Stomach (tissue), 9 donors: Measurements from ENCODE around the gene ARHGEF4. TPM values are rescaled to one million over a fixed set of nuclear protein-coding genes. Genes with fewer than 3 reads are reported as not detected.

ENCODE experiments used
- DNase-seq, 2 donors: peaks; one replicate each; pipeline versions ENCODE4 v3.0.0 to v3.0.0-alpha.2; 2013 to 2019
- H3K27ac ChIP-seq, 5 donors: fragments of 200-600 bp in 4 of 5; sonication (generic) in 4 of 5; one replicate each; pipeline ENCODE4 v1.5.1; 2013 to 2019; ENCODE audit warnings: mild to moderate bottlenecking in 1 of 5, moderate library complexity in 1 of 5
- H3K27me3 ChIP-seq, 3 donors: fragments of 200-600 bp; sonication (generic); one replicate each; pipeline ENCODE4 v1.5.1; 2017 to 2019; ENCODE audit warnings: mixed run types in 1 of 3
- H3K36me3 ChIP-seq, 4 donors: fragments of 200-600 bp; sonication (generic); 1 replicate in 3 of 4; 2 replicates in 1 of 4; pipeline ENCODE4 v1.5.1; 2016 to 2019
- H3K4me1 ChIP-seq, 4 donors: fragments of 200-600 bp; sonication (generic); one replicate each; pipeline ENCODE4 v1.5.1; 2016 to 2019
- H3K4me3 ChIP-seq, 4 donors: fragments of 200-600 bp; sonication (generic) in 3 of 4; one replicate each; pipeline ENCODE4 v1.5.1; 2016 to 2019; ENCODE audit warnings: mild to moderate bottlenecking in 1 of 4
- H3K9me3 ChIP-seq, 4 donors: fragments of 200-600 bp; sonication (generic); one replicate each; pipeline ENCODE4 v1.5.1; 2016 to 2019
- CTCF ChIP-seq, 7 experiments: fragments of 450-650 bp in 4 of 7; fragments of 200-600 bp in 3 of 7; sonication (generic) in 3 of 7; IDR thresholded peaks; one replicate each; pipeline ENCODE4 v1.5.1; 2016 to 2019; ENCODE audit warnings: antibody characterized with exemption in 7 of 7, control low read depth in 2 of 7, mild to moderate bottlenecking in 1 of 7
- EP300 ChIP-seq: sonication (generic); formaldehyde crosslinking; IDR thresholded peaks from one replicate; pipeline ENCODE4 v1.6.1; 2017; ENCODE audit warnings: antibody characterized with exemption
- POLR2A ChIP-seq, 4 donors: fragments of 450-650 bp; IDR thresholded peaks; one replicate each; pipeline ENCODE4 v1.6.1; 2016; ENCODE audit warnings: antibody characterized with exemption in 4 of 4, control low read depth in 2 of 4, mild to moderate bottlenecking in 1 of 4, moderate library complexity in 1 of 4
- POLR2AphosphoS5 ChIP-seq, 3 donors: sonication (generic); formaldehyde crosslinking; IDR thresholded peaks; one replicate each; pipeline ENCODE4 v1.6.1; 2016; ENCODE audit warnings: antibody characterized with exemption in 3 of 3
- WGBS, 5 donors: extraction: QIAGEN DNeasy Blood & Tissue Kit in 3 of 5; methylation state at CpG; one replicate each; pipeline versions ENCODE4 v1.1.5 to v1.1.7; 2013 to 2018; 5-methylcytosine and 5-hydroxymethylcytosine counted together
- intact Hi-C: fragments of 100-400 bp; cut with DNase I; formaldehyde crosslinking; loops from one replicate; pipeline ENCODE4 v1.15.1; 2023; ENCODE audit warnings: low total_unique reads
- polyA plus RNA-seq, 3 donors: library from polyadenylated mRNA; stranded (reverse); fragments of 200-250 nt; gene quantifications; one replicate each; pipeline ENCODE4 v1.2.3, GENCODE V29; 2013
- total RNA-seq, 5 donors: library from RNA; depleted of rRNA; stranded (reverse); fragments of >200 nt; gene quantifications; one replicate each; pipeline versions ENCODE4 v1.1.0 to v1.2.3, GENCODE V29; 2014 to 2016
- donor health status: healthy with polysubstance abuse.
- donor health status: Bipolar disorder and iron deficiency.
- donor health status: healthy.

ARHGEF4 gene
- total and polyA plus RNA-seq, 8 donors = 1.4 to 32.3 (median 11.2) TPM; not detected in 1

- Histone ChIP-seq H3K4me1 (no peaks in the 10 kb centered on the region), H3K4me3 (no peak overlapping the region), H3K27ac (no peak overlapping the region), H3K36me3 (no peaks in the 10 kb centered on the region), H3K27me3 (peaks cover 0 to 9% (median 4%) of the 10 kb centered on the region in 3 donors), H3K9me3 (no peaks in the 10 kb centered on the region)
- intact Hi-C loops = loop anchor here (10.0 kb wide), 1 partner anchor 78 kb away; no protein-coding TSS in a partner anchor
- no peak for DNase-seq
- TF ChIP-seq CTCF (IDR thresholded peaks at IDR 0.05) (no peak), POLR2AphosphoS5 (IDR thresholded peaks at IDR 0.05) (no peak), EP300 (no peak)
- 57 to 74% (median 69%) methylated on average over 4 to 6 of the region's 6 CpGs for WGBS, 5 donors
These were observed 36.0 kb downstream of the ARHGEF4 start for GRCh38 chr2:130872741-130873125.

- Histone ChIP-seq H3K27ac (no peak overlapping the region), H3K27me3 (peaks cover 0 to 9% (median 4%) of the 10 kb centered on the region in 3 donors), H3K4me1 (no peaks in the 10 kb centered on the region), H3K4me3 (no peak overlapping the region), H3K36me3 (no peaks in the 10 kb centered on the region), H3K9me3 (no peaks in the 10 kb centered on the region)
- DNase-seq = peak; percentile 72 to 89
- 37 to 42% (median 40%) methylated on average over 9 of the region's 9 CpGs for WGBS, 5 donors
- TF ChIP-seq POLR2AphosphoS5 (IDR thresholded peaks at IDR 0.05) (no peak), CTCF (IDR thresholded peaks at IDR 0.05) (peak in 5 of 7 experiments; percentile 28 to 60 (median 43))
- intact Hi-C loops = loop anchor here (10.0 kb wide), 1 partner anchor 79 kb away; no protein-coding TSS in a partner anchor
These were observed 37.1 kb downstream of the ARHGEF4 start for GRCh38 chr2:130873700-130874346.

- DNase-seq = no peak
- Histone ChIP-seq H3K9me3 (no peaks in the 10 kb centered on the region), H3K4me1 (no peaks in the 10 kb centered on the region), H3K27ac (no peak overlapping the region), H3K36me3 (no peaks in the 10 kb centered on the region), H3K4me3 (no peak overlapping the region), H3K27me3 (peaks cover 0 to 9% (median 4%) of the 10 kb centered on the region in 3 donors)
- TF ChIP-seq CTCF (IDR thresholded peaks at IDR 0.05) = no peak
- TF ChIP-seq POLR2A (IDR thresholded peaks at IDR 0.05) = no peak
- no peak for TF ChIP-seq POLR2AphosphoS5 (IDR thresholded peaks at IDR 0.05)
- no peak for TF ChIP-seq EP300
- WGBS, 5 donors = 74 to 83% (median 81%) methylated on average over 3 of the region's 3 CpGs
- intact Hi-C loops = loop anchor here (10.0 kb wide), 1 partner anchor 80 kb away; no protein-coding TSS in a partner anchor
These were observed 37.8 kb downstream of the ARHGEF4 start for GRCh38 chr2:130874512-130874911.

GRCh38 chr2:130875935-130876334 is 39.2 kb downstream of the ARHGEF4 start:
- Histone ChIP-seq H3K27me3 (peaks cover 0 to 10% (median 7%) of the 10 kb centered on the region in 3 donors), H3K27ac (no peak overlapping the region), H3K36me3 (no peaks in the 10 kb centered on the region), H3K9me3 (no peaks in the 10 kb centered on the region), H3K4me3 (no peak overlapping the region), H3K4me1 (no peaks in the 10 kb centered on the region)
- TF ChIP-seq CTCF (IDR thresholded peaks at IDR 0.05) (no peak), EP300 (no peak), POLR2A (IDR thresholded peaks at IDR 0.05) (no peak), POLR2AphosphoS5 (IDR thresholded peaks at IDR 0.05) (no peak)
- 83 to 90% (median 87%) methylated on average over 9 of the region's 9 CpGs for WGBS, 5 donors
- intact Hi-C loops = loop anchor here (10.0 kb wide), 1 partner anchor 81 kb away; no protein-coding TSS in a partner anchor
- no peak for DNase-seq
